HG02884 (cell line): ENCODE measurements around the gene SLC25A30.
A peak's percentile ranks its signal among the peaks of the same experiment; 100 is the strongest.
"Not testable (repeated sequence)": the region's sequence is repeated elsewhere in the genome, so short reads cannot be mapped to it uniquely, and the experiment has no call there.

Experiments used
- ATAC-seq: cut with Tn5 transposase; IDR thresholded peaks from one replicate; pipeline ENCODE4 v1.9.1; 2021; ENCODE audit warnings: mild to moderate bottlenecking, moderate library complexity; ENCODE audit not compliant: unreplicated experiment

Gene SLC25A30

DNA sequence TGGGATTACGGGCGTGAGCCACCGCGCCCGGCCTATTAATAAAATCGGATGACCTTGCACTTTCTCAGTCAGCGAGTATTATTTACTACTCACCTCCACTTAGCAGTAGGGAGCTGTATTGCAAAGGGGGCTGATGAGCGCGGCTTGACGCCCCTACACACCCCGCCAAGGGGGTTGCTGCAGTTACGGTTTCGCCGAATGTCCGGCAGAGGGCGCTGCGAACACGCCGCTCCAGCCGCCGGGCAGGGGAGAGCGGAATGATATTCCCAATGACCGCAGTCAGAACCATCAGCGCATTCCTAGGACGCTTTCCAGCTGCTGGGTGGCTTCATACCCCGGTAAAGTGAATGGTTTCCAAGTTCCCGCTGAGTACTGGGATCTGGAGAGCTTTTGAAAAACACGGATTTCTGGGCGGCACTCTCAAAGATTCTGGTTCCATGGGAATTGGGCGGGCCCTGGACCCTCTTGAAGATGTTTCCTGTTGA is 47.2 kb downstream of the SLC25A30 start:
- ATAC-seq, result no peak

- no peak for ATAC-seq
Observed at GRCh38 chr13:45369116-45369515, 49.1 kb downstream of the SLC25A30 start.

DNA sequence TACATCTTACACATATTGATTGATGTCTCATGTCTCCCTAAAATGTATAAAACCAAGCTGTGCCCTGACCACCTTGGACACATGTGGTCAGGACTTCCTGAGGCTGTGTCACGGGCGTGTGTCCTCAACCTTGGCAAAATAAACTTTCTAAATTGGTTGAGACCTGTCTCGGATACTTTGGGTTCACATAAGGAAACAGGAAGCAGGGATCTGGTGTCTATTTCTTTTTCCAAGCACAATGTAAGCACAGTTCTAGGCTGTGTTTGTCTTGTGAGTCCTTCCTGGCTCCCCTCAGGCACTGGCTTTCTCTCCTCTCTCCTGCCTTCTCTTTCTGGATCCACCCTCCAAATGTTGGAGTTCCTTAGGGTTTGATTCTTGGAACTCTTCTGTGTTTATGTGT is 49.6 kb downstream of the SLC25A30 start:
- no peak for ATAC-seq

DNA sequence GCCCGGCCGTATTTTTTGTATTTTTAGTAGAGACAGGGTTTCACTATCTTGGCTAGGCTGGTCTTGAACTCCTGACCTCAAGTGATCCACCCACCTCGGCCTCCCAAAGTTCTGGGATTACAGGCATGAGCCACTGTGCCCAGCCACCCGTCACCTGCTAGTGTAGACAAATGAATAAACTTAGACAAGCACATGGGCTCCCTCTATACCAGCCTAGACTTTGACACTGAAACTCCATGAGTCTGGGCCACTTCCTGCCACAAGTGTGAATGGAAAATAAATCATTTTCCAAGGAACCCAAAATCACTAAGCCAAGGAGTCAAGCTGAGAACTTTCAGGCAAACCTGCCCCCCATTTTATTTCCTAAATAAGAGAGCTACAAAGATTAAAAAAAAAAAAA is 50.2 kb downstream of the SLC25A30 start:
- no peak for ATAC-seq

GRCh38 chr13:45367358-45367757 is 50.8 kb downstream of the SLC25A30 start:
- ATAC-seq, result peak; percentile 95

- no peak for ATAC-seq
Observed at GRCh38 chr13:45365558-45365885, 52.7 kb downstream of the SLC25A30 start.

- ATAC-seq, result no peak
Observed at GRCh38 chr13:45364876-45365557, 53.2 kb downstream of the SLC25A30 start.

GRCh38 chr13:45362939-45363338 is 55.2 kb downstream of the SLC25A30 start:
- no peak for ATAC-seq

GRCh38 chr13:45361596-45362206 is 56.5 kb downstream of the SLC25A30 start:
- ATAC-seq, result no peak

GRCh38 chr13:45356966-45357672 is 61.1 kb downstream of the SLC25A30 start:
- ATAC-seq, result no peak

- ATAC-seq, result no peak
Observed at GRCh38 chr13:45353895-45354294, 64.3 kb downstream of the SLC25A30 start.

DNA sequence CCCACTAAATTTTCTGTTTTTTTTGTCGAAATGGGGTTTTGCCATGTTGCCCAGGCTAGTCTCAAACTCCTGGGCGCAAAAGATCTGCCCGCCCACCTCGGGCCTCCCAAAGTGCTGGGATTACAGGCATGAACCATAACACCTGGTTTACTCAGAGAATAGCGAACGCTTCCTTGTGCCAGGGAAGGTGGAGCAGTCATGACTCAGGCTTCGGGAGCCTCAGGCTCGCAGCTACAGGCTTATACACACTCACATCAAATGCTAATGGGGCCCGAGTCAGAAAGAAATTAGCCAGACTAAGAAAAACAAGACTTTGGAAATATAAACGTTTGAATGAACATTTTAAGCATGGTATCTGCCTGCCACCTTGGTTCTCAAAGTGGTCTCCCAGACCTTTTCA is 66.1 kb downstream of the SLC25A30 start:
- ATAC-seq, result no peak

- ATAC-seq, result no peak
Observed at GRCh38 chr13:45350152-45350551, 68.0 kb downstream of the SLC25A30 start.

DNA sequence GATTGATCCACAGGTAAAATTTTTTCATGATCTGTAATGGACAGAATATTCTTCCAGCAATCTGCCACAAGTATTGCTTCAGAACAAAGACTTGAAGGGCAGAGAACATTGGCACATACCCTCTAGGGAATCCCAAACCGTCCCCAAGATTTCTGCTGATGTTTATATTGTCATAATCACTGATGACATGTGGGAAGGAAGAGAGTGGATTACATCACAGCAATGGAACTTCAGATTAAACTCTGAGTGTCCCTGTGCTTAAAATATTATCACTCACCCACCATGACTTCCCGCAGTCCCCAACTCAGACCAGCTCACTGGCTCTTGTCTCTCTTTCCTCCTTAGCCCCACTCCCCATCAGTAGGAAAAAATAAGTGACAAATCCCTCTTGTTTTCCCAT is 68.7 kb downstream of the SLC25A30 start:
- ATAC-seq, result no peak

GRCh38 chr13:45344064-45344463 is 74.1 kb downstream of the SLC25A30 start:
- ATAC-seq, result not testable (repeated sequence)
